Fibroblast of villous mesenchyme (primary cell): Measurements from ENCODE around the gene ZNF343. TPM values are rescaled to one million over a fixed set of nuclear protein-coding genes. Genes with fewer than 3 reads are reported as not detected.

Experiments used
- DNase-seq: peaks from one replicate; pipeline ENCODE4 v3.0.0-alpha.2; 2010; ENCODE audit warnings: low read depth
- H3K4me3 ChIP-seq: 2 replicates; pipeline ENCODE4 v1.5.1; 2011; ENCODE audit warnings: low read depth, mild to moderate bottlenecking, low read length
- total RNA-seq: library from RNA; depleted of rRNA; stranded (reverse); fragments of >200 nt; gene quantifications from 2 replicates; pipeline ENCODE4 v1.2.3, GENCODE V29; 2012
- TF ChIP-seq, protein P1 (sequence below): IDR thresholded peaks from 2 replicates; pipeline ENCODE4 v1.5.1; 2012; ENCODE audit warnings: low read depth, mild to moderate bottlenecking, low read length; ENCODE audit not compliant: insufficient read depth

The ZNF343 gene
- total RNA-seq, 1 donor: 10.4 TPM

DNA sequence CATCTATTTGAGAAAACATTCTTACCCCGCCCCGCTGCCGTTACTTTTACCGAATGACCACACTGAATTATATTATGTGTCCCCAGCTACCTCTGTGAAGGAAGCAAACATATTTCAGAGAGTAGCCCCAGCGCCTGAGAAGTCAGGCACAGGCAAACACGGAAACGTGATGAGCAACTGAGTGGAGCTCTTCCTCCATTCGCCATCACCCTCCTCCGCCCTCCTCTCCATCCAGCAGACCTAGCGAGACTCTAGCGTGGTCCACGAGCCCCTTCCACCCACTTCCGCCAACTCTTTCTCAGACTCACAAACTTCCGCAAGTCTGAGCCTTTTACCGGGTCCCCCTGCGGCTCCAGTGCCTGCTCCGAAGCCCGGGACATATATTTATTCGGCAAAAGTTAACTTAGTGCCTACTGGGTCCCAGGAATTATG lies 38.7 kb downstream of the ZNF343 start:
- peak; percentile 64 for DNase-seq
- TF ChIP-seq, protein P1, sequence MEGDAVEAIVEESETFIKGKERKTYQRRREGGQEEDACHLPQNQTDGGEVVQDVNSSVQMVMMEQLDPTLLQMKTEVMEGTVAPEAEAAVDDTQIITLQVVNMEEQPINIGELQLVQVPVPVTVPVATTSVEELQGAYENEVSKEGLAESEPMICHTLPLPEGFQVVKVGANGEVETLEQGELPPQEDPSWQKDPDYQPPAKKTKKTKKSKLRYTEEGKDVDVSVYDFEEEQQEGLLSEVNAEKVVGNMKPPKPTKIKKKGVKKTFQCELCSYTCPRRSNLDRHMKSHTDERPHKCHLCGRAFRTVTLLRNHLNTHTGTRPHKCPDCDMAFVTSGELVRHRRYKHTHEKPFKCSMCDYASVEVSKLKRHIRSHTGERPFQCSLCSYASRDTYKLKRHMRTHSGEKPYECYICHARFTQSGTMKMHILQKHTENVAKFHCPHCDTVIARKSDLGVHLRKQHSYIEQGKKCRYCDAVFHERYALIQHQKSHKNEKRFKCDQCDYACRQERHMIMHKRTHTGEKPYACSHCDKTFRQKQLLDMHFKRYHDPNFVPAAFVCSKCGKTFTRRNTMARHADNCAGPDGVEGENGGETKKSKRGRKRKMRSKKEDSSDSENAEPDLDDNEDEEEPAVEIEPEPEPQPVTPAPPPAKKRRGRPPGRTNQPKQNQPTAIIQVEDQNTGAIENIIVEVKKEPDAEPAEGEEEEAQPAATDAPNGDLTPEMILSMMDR: no peak
- H3K4me3 ChIP-seq: peak overlapping the region; percentile 84

GRCh38 chr20:2468581-2469407 lies 39.9 kb downstream of the ZNF343 start:
- DNase-seq: peak; percentile 33
- TF ChIP-seq, protein P1: no peak
- H3K4me3 ChIP-seq: peak overlapping the region; percentile 84

- DNase-seq: no peak
- no peak overlapping the region for H3K4me3 ChIP-seq
- TF ChIP-seq, protein P1: no peak
Observed at GRCh38 chr20:2467412-2467811, 41.3 kb downstream of the ZNF343 start.

GRCh38 chr20:2465100-2465499 lies 43.6 kb downstream of the ZNF343 start:
- TF ChIP-seq, protein P1: no peak
- DNase-seq: no peak
- no peak overlapping the region for H3K4me3 ChIP-seq

DNA sequence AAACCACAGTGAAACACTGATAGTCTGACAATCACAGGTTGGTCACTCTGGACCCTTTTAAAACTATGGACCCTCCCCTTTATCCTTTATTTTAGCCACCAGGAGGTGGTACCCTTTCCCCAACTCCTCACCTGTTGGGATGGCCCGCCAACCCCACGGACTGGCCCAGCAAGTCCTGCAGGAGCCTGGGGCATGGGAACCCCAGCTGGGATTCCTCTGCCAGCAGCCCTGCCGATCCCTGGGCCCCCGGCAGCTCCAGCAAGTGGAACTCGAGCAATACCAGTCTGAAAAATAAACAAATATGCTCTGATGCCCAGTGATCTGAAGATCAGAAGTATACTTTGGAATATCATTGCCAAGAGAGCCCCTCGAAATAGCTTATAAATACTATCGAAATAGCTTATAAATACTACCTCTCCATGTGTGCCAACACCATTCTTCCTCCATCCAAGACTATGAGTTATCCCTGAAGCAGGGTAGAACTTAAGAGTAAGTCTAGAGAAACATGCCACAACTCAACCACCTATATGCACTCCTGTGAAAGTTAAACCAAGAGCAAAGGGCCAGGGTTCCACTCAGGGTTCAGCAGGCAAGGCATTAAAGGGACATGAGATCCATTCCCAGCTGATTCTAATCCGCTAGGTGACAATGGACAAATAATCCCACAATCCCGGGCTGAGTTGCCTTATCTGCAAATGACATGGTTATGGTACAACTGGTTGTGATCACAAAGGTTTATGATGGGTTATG lies 44.9 kb downstream of the ZNF343 start:
- no peak overlapping the region for H3K4me3 ChIP-seq
- no peak for DNase-seq
- TF ChIP-seq, protein P1: no peak

GRCh38 chr20:2462484-2462883 lies 46.2 kb downstream of the ZNF343 start:
- DNase-seq: no peak
- TF ChIP-seq, protein P1: no peak
- H3K4me3 ChIP-seq: no peak overlapping the region
